NCI-H2171 treated with DMSO at 0.1 percent for 48 hours (cell line): ENCODE data around the gene PPP1R1B.

ENCODE experiments used
- DNase-seq: peaks from one replicate; lab custom pipeline; 2025; lab: John Stamatoyannopoulos, UW

The PPP1R1B gene

GRCh38 chr17:39653662-39654331 is 27.0 kb downstream of the PPP1R1B start:
- DNase-seq = no peak

GRCh38 chr17:39655105-39655504 is 28.4 kb downstream of the PPP1R1B start:
- DNase-seq = no peak

GRCh38 chr17:39658346-39658745 is 31.6 kb downstream of the PPP1R1B start:
- DNase-seq = no peak

GRCh38 chr17:39658760-39659159 is 32.0 kb downstream of the PPP1R1B start:
- DNase-seq = no peak

- no peak for DNase-seq
These were observed 32.7 kb downstream of the PPP1R1B start for GRCh38 chr17:39659279-39660010.

GRCh38 chr17:39660011-39660360 is 33.2 kb downstream of the PPP1R1B start:
- no peak for DNase-seq

- DNase-seq = no peak
These were observed 33.9 kb downstream of the PPP1R1B start for GRCh38 chr17:39660397-39661385.

- DNase-seq = no peak
These were observed 35.2 kb downstream of the PPP1R1B start for GRCh38 chr17:39661744-39662541.

- DNase-seq = no peak
These were observed 36.0 kb downstream of the PPP1R1B start for GRCh38 chr17:39662551-39663339.

- DNase-seq = no peak
These were observed 36.6 kb downstream of the PPP1R1B start for GRCh38 chr17:39663340-39663687.

- DNase-seq = peak; percentile 25
These were observed 37.2 kb downstream of the PPP1R1B start for GRCh38 chr17:39663688-39664580.

- no peak for DNase-seq
These were observed 38.1 kb downstream of the PPP1R1B start, which contains the start of gene TCAP for GRCh38 chr17:39664581-39665561. TCAP (plus strand) TSS chr17:39665349; CDS start chr17:39665360, 11 bp downstream.

- DNase-seq = peak; percentile 55
These were observed 39.0 kb downstream of the PPP1R1B start for GRCh38 chr17:39665642-39666224.

GRCh38 chr17:39666231-39666600 is 39.5 kb downstream of the PPP1R1B start:
- DNase-seq = no peak

GRCh38 chr17:39666601-39667261 is 40.0 kb downstream of the PPP1R1B start:
- DNase-seq = no peak

GRCh38 chr17:39667262-39667944 is 40.7 kb downstream of the PPP1R1B start:
- DNase-seq = no peak
